GM12878 (cell line): ENCODE measurements around the gene NDST4.

Experiments
- BCL11A ChIP-seq: IDR thresholded peaks from 2 replicates; pipeline ENCODE4 v1.6.1; 2011; ENCODE audit warnings: low read depth, low read length
- CTCF ChIP-seq, 3 experiments: IDR thresholded peaks in 2 of 3; conservative IDR thresholded peaks in 1 of 3; 2 replicates each; pipeline ENCODE4 v1.5.1; 2011; ENCODE audit warnings: low read depth in 3 of 3, low read length in 3 of 3, mild to moderate bottlenecking in 3 of 3, control low read depth in 2 of 3, moderate library complexity in 2 of 3, inconsistent platforms in 1 of 3, mixed read lengths in 1 of 3; ENCODE audit not compliant: control insufficient read depth in 2 of 3, insufficient read depth in 1 of 3; ENCODE audit errors: extremely low read depth in 1 of 3
- ESRRA ChIP-seq: IDR thresholded peaks from 2 replicates; pipeline ENCODE4 v1.6.1; 2012; ENCODE audit warnings: mild to moderate bottlenecking, low read length, improper control_type of control experiment
- NFYB ChIP-seq: IDR thresholded peaks from 2 replicates; pipeline ENCODE4 v1.6.1; 2011; ENCODE audit warnings: low read depth, mild to moderate bottlenecking, low read length, improper control_type of control experiment, moderate library complexity; ENCODE audit not compliant: insufficient read depth
- POLR2A ChIP-seq: IDR thresholded peaks from 2 replicates; pipeline ENCODE4 v1.6.1; 2011; ENCODE audit warnings: low read depth, mild to moderate bottlenecking, low read length
- SIN3A ChIP-seq: IDR thresholded peaks from 2 replicates; pipeline ENCODE4 v1.6.1; 2012; ENCODE audit warnings: low read depth, low read length, improper control_type of control experiment
- SMAD5 ChIP-seq: IDR thresholded peaks from 2 replicates; pipeline ENCODE4 v1.6.1; 2016; ENCODE audit warnings: antibody characterized with exemption, low read depth
- TARDBP ChIP-seq: IDR thresholded peaks from 2 replicates; pipeline ENCODE4 v1.6.1; 2016; ENCODE audit warnings: borderline replicate concordance
- TBL1XR1 ChIP-seq: IDR thresholded peaks from 2 replicates; pipeline ENCODE4 v1.6.1; 2012; ENCODE audit warnings: low read depth, low read length, improper control_type of control experiment
- WRNIP1 ChIP-seq: IDR thresholded peaks from 2 replicates; pipeline ENCODE4 v1.6.1; 2011; ENCODE audit warnings: low read depth, low read length, improper control_type of control experiment, borderline replicate concordance
- YY1 ChIP-seq: IDR thresholded peaks from 2 replicates; pipeline ENCODE4 v1.6.1; 2011; ENCODE audit warnings: low read depth, mild to moderate bottlenecking, low read length
- TF ChIP-seq, protein P1 (sequence below): IDR thresholded peaks from 2 replicates; pipeline ENCODE4 v1.6.1; 2011; ENCODE audit warnings: borderline replicate concordance, low read depth, mild to moderate bottlenecking, moderate library complexity, low read length; ENCODE audit not compliant: insufficient read depth, poor library complexity, severe bottlenecking

DNA sequence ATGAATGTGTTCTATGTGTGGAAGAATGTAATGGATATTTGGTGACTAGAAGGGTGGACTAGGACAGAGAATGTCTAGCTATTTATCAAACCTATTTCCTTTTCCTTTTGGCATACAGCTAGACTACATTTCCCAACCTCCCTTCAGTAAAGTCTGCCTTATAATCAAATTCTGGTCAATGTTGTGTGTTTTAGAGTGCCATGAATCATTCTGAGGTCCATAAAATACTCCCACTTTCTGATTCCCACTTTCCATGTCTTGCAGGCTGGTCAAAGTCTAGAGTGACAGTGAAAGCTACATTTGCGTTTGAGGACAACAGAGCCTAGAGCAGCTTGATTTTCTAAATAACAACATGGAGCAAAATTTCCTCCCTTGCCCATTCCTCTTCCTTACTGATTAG lies 297.7 kb downstream of the NDST4 start:
- TF ChIP-seq NFYB, result no peak
- TF ChIP-seq WRNIP1, result no peak
- no peak for TF ChIP-seq CTCF (IDR thresholded peaks at IDR 0.05 in 2 of 3, conservative IDR thresholded peaks at IDR 0.05 in 1 of 3; ENCODE audit: control insufficient read depth in 2 of 3, extremely low read depth in 1 of 3, insufficient read depth in 1 of 3, low read depth in 3 of 3, low read length in 3 of 3)
- no peak for TF ChIP-seq POLR2A
- TF ChIP-seq TBL1XR1, result no peak
- TF ChIP-seq SIN3A, result no peak
- TF ChIP-seq SMAD5, result no peak
- TF ChIP-seq, protein P1, sequence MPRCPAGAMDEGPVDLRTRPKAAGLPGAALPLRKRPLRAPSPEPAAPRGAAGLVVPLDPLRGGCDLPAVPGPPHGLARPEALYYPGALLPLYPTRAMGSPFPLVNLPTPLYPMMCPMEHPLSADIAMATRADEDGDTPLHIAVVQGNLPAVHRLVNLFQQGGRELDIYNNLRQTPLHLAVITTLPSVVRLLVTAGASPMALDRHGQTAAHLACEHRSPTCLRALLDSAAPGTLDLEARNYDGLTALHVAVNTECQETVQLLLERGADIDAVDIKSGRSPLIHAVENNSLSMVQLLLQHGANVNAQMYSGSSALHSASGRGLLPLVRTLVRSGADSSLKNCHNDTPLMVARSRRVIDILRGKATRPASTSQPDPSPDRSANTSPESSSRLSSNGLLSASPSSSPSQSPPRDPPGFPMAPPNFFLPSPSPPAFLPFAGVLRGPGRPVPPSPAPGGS, result no peak
- no peak for TF ChIP-seq TARDBP
- no peak for TF ChIP-seq BCL11A
- TF ChIP-seq ESRRA, result no peak
- TF ChIP-seq YY1, result no peak
